T-helper 1 cell treated with Interleukin-12 subunit alpha and Interleukin-12 subunit beta and Interleukin-4 antibody, amounts not matched to agents 30 μg/mL and 1 μg/mL, for 36 hours (primary cell): ENCODE results near the gene VTN.

Experiments
- H3K27ac Mint-ChIP-seq: one replicate; pipeline ENCODE4 v1.8.0; 2021; ENCODE audit warnings: mild to moderate bottlenecking, mixed read lengths
- H3K27me3 Mint-ChIP-seq: one replicate; pipeline ENCODE4 v1.8.0; 2021; ENCODE audit warnings: low read depth, mixed read lengths
- H3K36me3 Mint-ChIP-seq: one replicate; pipeline ENCODE4 v1.8.0; 2021; ENCODE audit warnings: low read depth, mixed read lengths
- H3K4me1 Mint-ChIP-seq: one replicate; pipeline ENCODE4 v1.8.0; 2021; ENCODE audit warnings: low read depth, mixed read lengths
- H3K4me3 Mint-ChIP-seq: one replicate; pipeline ENCODE4 v1.8.0; 2021; ENCODE audit warnings: mild to moderate bottlenecking, moderate library complexity, mixed read lengths
- H3K9me3 Mint-ChIP-seq: one replicate; pipeline ENCODE4 v1.8.0; 2021; ENCODE audit warnings: mixed read lengths

VTN gene

DNA sequence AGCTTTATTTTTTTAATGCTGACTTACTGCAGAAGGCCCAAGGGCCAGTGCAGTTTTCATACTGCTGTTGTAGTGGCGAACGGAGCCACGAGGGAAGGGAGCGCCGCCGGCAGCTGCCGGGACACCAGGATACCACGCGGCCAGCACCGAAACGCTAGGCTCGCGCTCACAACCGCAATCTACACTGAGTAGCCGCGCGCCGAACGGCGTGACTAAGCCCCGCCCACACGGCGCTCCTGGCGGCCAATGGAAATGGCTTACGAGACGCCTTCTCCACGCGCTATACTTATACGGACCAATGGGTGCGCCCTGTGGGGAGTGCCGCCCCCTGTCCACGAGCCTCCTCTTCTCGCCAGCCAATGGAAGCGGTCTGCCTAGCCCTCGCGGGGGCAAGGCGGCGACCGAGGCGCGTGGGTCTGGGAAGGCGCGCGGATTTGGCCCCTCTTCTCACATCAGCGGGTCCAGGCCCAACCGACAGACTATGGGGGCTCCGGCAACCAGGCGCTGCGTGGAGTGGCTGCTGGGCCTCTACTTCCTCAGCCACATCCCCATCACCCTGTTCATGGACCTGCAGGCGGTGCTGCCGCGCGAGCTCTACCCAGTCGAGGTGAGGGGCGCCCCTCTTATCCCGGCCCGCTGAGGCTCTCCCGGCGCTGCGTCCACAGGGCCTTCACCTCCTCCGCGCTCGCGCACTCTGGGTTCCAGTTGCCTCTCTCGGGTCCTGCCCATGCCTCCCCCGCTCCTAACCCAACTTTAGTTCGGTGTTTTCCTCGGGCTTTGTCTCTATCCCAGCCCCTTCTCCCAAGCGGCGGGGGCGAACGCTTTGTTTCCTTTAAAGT is 51.1 kb downstream of the VTN start, which contains the start of gene TMEM97:
TSS of gene TMEM97 (plus strand) at position 442 of the 839 bp plus-strand sequence. CDS start at position 482, 40 bp downstream.
- Mint-ChIP-seq H3K27me3 (peaks cover 4% of the 10 kb centered on the region), H3K27ac (peak within 1 kb of the TSS; percentile 93)

DNA sequence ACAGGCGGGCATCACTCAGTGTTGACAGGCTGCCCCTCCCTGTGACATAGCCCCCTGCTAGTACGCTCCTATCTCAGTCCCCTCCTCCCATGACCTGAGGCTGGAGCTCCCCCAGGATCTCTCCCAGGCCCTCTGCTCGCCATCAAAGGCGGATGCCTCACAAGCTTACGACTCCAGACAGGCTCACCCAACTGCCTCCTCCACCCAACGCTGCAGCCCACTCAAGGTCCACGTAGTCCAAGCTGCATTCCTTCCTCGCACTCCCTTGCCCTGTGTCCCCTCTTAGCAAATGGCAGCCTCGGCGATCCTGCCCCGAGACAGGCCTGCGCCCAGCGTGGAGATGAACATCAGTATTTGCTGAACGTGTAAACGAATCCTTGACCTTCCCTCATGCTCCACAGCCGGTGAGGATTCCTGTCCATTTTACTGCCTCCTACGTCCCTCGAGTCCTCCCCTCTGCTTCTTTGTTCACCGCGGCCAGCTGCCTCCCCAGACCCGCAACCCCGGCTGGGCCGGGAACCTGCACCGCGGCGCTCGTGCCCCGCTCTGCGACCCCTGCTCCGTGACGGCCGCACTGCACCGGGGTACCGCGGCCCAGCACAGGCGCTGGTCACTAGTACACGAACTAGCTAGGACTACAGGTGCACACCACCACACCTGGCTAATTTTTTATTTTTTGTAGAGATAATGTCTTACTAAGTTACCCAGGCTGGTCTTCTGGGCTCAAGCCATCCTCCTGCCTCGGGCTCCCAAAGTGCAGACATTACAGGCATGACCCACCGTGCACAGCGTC is 51.9 kb downstream of the VTN start:
- peaks cover 33% of the 10 kb centered on the region for H3K4me1 Mint-ChIP-seq
- H3K27me3 Mint-ChIP-seq: peaks cover 12% of the 10 kb centered on the region
- no peaks in the 10 kb centered on the region for H3K9me3 Mint-ChIP-seq
- peak overlapping the region; percentile 93 for H3K27ac Mint-ChIP-seq
- H3K36me3 Mint-ChIP-seq: peaks cover 3% of the 10 kb centered on the region
- H3K4me3 Mint-ChIP-seq: peak overlapping the region; percentile 93

More for the DNA sequence above, 51.1 kb downstream of the VTN start, which contains the start of gene TMEM97:
- Mint-ChIP-seq H3K36me3 (peaks cover 3% of the 10 kb centered on the region), H3K4me1 (peaks cover 33% of the 10 kb centered on the region), H3K9me3 (no peaks in the 10 kb centered on the region), H3K4me3 (peak within 1 kb of the TSS; percentile 93)
